SU-DHL-6 (cell line): ENCODE data around the gene NDFIP1.

ENCODE experiments used
- H2AFZ ChIP-seq: fragments of 200-600 bp; sonication (generic); 2 replicates; pipeline ENCODE4 v1.6.1; 2014; ENCODE audit warnings: low read depth, mild to moderate bottlenecking, moderate library complexity, mixed read lengths, antibody characterized with exemption, low read length; ENCODE audit not compliant: severe bottlenecking
- H3F3A ChIP-seq: fragments of 200-600 bp; shearing (Covaris generic); 2 replicates; pipeline ENCODE4 v1.6.0; 2016; ENCODE audit warnings: antibody characterized with exemption, mild to moderate bottlenecking; ENCODE audit not compliant: insufficient read depth
- H3K27ac ChIP-seq: fragments of 200-600 bp; sonication (generic); 2 replicates; pipeline ENCODE4 v1.5.1; 2016; ENCODE audit warnings: low read depth, mild to moderate bottlenecking, low read length, moderate library complexity, mixed read lengths
- H3K27me3 ChIP-seq: fragments of 200-600 bp; sonication (generic), shearing (Covaris generic); 2 replicates; pipeline ENCODE4 v1.6.0; 2014; ENCODE audit warnings: mild to moderate bottlenecking, low read length
- H3K36me3 ChIP-seq: fragments of 200-600 bp; sonication (generic); 2 replicates; pipeline ENCODE4 v1.6.1; 2014; ENCODE audit warnings: mild to moderate bottlenecking, low read length, mixed read lengths
- H3K4me2 ChIP-seq: fragments of 300-600, 200-600 bp; shearing (Covaris generic), sonication (generic); 2 replicates; pipeline ENCODE4 v1.6.0; 2014; ENCODE audit warnings: low read length, low read depth, mild to moderate bottlenecking; ENCODE audit not compliant: poor library complexity, severe bottlenecking
- H3K4me3 ChIP-seq: fragments of 200-600 bp; sonication (generic); 2 replicates; pipeline ENCODE4 v1.5.1; 2014; ENCODE audit warnings: antibody characterized with exemption, low read length, mild to moderate bottlenecking, mixed read lengths; ENCODE audit not compliant: insufficient read depth, poor library complexity, severe bottlenecking
- H3K79me2 ChIP-seq: fragments of 200-600 bp; sonication (generic); 2 replicates; pipeline ENCODE4 v1.6.1; 2014; ENCODE audit warnings: mild to moderate bottlenecking, low read length, moderate library complexity; ENCODE audit not compliant: insufficient read depth
- H3K9ac ChIP-seq: fragments of 200-600 bp; sonication (generic); 2 replicates; pipeline ENCODE4 v1.7.0; 2014; ENCODE audit warnings: mild to moderate bottlenecking, low read length
- H3K9me2 ChIP-seq: fragments of 200-600 bp; sonication (generic); replicated peaks from 2 replicates; pipeline ENCODE4 v1.6.1; 2014; ENCODE audit warnings: low read length; ENCODE audit not compliant: insufficient read depth
- H3K9me3 ChIP-seq: fragments of 200-600 bp; sonication (generic); 2 replicates; pipeline ENCODE4 v1.6.1; 2014; ENCODE audit warnings: low read length, mixed read lengths; ENCODE audit not compliant: insufficient read depth
- H4K20me1 ChIP-seq: fragments of 200-600 bp; sonication (generic); 2 replicates; pipeline ENCODE4 v1.6.1; 2014; ENCODE audit warnings: low read depth, mild to moderate bottlenecking, antibody characterized with exemption, low read length, moderate library complexity, mixed read lengths
- EZH2phosphoT487 ChIP-seq: fragments of 200-600 bp; sonication (generic), shearing (Covaris generic); conservative IDR thresholded peaks from 2 replicates; pipeline ENCODE4 v1.6.1; 2018; ENCODE audit warnings: mild to moderate bottlenecking, antibody characterized with exemption, low read length, moderate library complexity, mixed read lengths
- TF ChIP-seq, protein P1 (sequence below): fragments of 200-600 bp; sonication (generic); IDR thresholded peaks from one replicate; pipeline ENCODE4 v1.5.1; 2017; ENCODE audit warnings: antibody characterized with exemption, mild to moderate bottlenecking, low read length, moderate library complexity; ENCODE audit not compliant: insufficient read depth, poor library complexity, severe bottlenecking

The NDFIP1 gene

DNA sequence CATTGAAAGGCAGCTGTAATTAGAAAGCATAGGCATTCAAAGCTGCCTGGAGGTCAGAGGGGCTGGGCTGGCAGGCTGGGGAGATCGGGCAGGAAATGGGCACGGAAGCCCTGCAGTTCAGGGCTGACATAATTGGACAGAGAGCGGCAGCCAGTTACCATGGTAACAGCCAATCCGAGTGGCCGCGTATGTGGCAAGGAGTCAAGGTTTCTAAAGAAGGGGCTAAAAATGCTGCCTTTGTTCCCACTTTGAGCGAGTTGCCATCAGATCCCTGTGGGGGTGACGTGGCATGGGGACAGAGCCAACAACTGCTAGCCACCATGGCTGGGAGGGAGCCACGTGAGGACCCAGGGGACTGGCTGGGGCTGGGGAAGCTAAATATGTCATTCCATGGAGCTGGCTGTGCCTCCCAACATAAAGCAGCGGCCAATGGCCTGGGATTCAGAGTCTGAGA is 44.7 kb upstream of the NDFIP1 start:
- no peak overlapping the region for H3K27ac ChIP-seq
- no peak overlapping the region for H3K9ac ChIP-seq
- TF ChIP-seq, protein P1, sequence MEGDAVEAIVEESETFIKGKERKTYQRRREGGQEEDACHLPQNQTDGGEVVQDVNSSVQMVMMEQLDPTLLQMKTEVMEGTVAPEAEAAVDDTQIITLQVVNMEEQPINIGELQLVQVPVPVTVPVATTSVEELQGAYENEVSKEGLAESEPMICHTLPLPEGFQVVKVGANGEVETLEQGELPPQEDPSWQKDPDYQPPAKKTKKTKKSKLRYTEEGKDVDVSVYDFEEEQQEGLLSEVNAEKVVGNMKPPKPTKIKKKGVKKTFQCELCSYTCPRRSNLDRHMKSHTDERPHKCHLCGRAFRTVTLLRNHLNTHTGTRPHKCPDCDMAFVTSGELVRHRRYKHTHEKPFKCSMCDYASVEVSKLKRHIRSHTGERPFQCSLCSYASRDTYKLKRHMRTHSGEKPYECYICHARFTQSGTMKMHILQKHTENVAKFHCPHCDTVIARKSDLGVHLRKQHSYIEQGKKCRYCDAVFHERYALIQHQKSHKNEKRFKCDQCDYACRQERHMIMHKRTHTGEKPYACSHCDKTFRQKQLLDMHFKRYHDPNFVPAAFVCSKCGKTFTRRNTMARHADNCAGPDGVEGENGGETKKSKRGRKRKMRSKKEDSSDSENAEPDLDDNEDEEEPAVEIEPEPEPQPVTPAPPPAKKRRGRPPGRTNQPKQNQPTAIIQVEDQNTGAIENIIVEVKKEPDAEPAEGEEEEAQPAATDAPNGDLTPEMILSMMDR = no peak
- TF ChIP-seq EZH2phosphoT487 = no peak

DNA sequence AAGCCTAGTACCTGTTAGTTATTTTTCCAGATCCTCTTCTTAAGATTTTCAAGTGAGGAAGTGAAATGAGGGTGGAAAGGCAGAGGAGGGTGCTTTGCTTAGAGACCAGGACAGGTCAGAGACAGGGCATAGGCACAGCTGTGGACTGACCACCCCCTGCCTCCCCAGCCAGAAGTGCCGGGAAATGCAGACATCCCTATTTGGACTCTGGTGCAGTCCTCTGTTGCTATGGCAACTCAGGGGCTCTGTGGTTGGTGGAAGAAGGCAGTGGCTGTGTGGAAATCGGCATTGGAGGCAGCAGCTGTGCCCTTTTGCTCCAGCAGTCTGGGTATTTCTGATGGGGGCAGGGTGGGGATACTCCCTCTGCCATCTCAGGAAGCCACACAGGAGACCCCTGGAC is 43.3 kb upstream of the NDFIP1 start:
- Histone ChIP-seq H3K27me3 (no peaks in the 10 kb centered on the region), H3K36me3 (no peaks in the 10 kb centered on the region), H3K27ac (no peak overlapping the region), H3K9ac (no peak overlapping the region), H4K20me1 (no peaks in the 10 kb centered on the region), H3K9me2 (no peaks in the 10 kb centered on the region), H3K4me2 (no peak overlapping the region), H3K9me3 (no peaks in the 10 kb centered on the region), H3F3A (no peaks in the 10 kb centered on the region), H3K79me2 (no peaks in the 10 kb centered on the region), H2AFZ (no peak overlapping the region), H3K4me3 (no peak overlapping the region)
- TF ChIP-seq, protein P1 = no peak
- TF ChIP-seq EZH2phosphoT487 = no peak

More for the DNA sequence above, 44.7 kb upstream of the NDFIP1 start:
- no peaks in the 10 kb centered on the region for H3K79me2 ChIP-seq
- H3K9me3 ChIP-seq = no peaks in the 10 kb centered on the region
- no peaks in the 10 kb centered on the region for H3K9me2 ChIP-seq
- H3K27me3 ChIP-seq = no peaks in the 10 kb centered on the region
- H3F3A ChIP-seq = no peaks in the 10 kb centered on the region
- H2AFZ ChIP-seq = no peak overlapping the region
- H3K4me3 ChIP-seq = no peak overlapping the region
- H3K36me3 ChIP-seq = no peaks in the 10 kb centered on the region
- no peak overlapping the region for H3K4me2 ChIP-seq
- no peaks in the 10 kb centered on the region for H4K20me1 ChIP-seq

DNA sequence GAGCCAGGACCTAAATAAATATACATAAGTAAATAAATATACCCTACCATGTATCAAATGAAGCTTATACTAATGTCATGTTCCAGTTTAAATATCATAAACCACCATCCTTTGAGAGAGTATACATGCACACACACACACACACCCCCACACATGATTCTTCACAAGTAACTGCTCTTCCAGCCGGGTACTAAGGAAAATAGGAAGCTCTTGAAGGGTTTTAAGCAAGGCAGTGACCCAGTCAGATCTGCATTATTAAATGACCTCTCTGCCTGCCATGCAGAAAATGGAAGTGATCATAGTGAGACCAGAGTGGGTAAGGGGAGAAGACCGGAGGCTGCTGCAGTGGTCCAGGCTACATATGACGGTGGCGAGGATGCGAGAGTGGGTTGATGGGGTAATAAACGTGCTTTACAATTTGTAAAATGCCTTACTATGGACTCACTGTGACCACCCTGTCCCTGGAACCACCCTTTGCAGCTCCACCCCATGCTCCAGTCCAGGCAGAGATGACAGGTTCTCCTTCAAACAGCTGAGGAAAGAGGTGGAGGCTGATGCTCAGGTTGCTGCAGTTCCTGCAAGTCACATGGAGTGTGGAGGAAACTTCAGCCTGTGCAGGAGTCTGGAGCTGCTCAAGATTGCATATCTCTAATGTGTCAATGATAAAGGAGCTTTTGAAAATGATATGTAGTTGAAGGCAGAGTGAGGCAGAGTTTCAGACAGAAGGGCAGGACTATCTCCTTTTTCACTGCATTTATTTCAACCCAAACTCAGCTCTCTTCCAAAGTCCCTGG is 38.8 kb upstream of the NDFIP1 start:
- no peaks in the 10 kb centered on the region for H3K36me3 ChIP-seq
- no peaks in the 10 kb centered on the region for H3K27me3 ChIP-seq
- H3K9me3 ChIP-seq = no peaks in the 10 kb centered on the region
- no peak overlapping the region for H3K4me2 ChIP-seq
- H3K79me2 ChIP-seq = no peaks in the 10 kb centered on the region
- TF ChIP-seq, protein P1 = no peak
- no peak for TF ChIP-seq EZH2phosphoT487
- H3K27ac ChIP-seq = no peak overlapping the region
- no peaks in the 10 kb centered on the region for H4K20me1 ChIP-seq
- no peaks in the 10 kb centered on the region for H3K9me2 ChIP-seq
- no peak overlapping the region for H3K4me3 ChIP-seq
- no peak overlapping the region for H3K9ac ChIP-seq
- H3F3A ChIP-seq = no peaks in the 10 kb centered on the region
- H2AFZ ChIP-seq = no peak overlapping the region
